Measurements from ENCODE around the gene TUBB8B.
"Not testable (repeated sequence)": the region's sequence is repeated elsewhere in the genome, so short reads cannot be mapped to it uniquely, and the experiment has no call there.

Gene TUBB8B

GRCh38 chr18:12773-13172 lies 36.6 kb downstream of the TUBB8B start:
- not testable (repeated sequence) for DNase-seq (ENCODE audit: low spot score)

GRCh38 chr18:11383-12274 lies 37.8 kb downstream of the TUBB8B start:
- not testable (repeated sequence) for DNase-seq (ENCODE audit: low spot score)

- DNase-seq (ENCODE audit: low spot score) = not testable (repeated sequence)
Observed at GRCh38 chr18:10624-11184, 38.7 kb downstream of the TUBB8B start.

GRCh38 chr18:9937-10336 lies 39.5 kb downstream of the TUBB8B start:
- not testable (repeated sequence) for DNase-seq (ENCODE audit: low spot score)
